Ishikawa (cell line): Measurements from ENCODE around the gene CNTNAP2.

Experiments used
- CREB1 ChIP-seq: IDR thresholded peaks from 2 replicates; pipeline ENCODE4 v1.6.1; 2012; ENCODE audit warnings: low read depth
- EP300 ChIP-seq: IDR thresholded peaks from 2 replicates; pipeline ENCODE4 v1.6.1; 2012; ENCODE audit warnings: borderline replicate concordance
- FOXM1 ChIP-seq: IDR thresholded peaks from 2 replicates; pipeline ENCODE4 v1.6.1; 2012; ENCODE audit warnings: low read depth, borderline replicate concordance
- NFIC ChIP-seq: IDR thresholded peaks from 2 replicates; pipeline ENCODE4 v1.6.1; 2012
- RAD21 ChIP-seq: IDR thresholded peaks from 2 replicates; pipeline ENCODE4 v1.6.1; 2012; ENCODE audit warnings: low read depth
- TAF1 ChIP-seq: IDR thresholded peaks from 2 replicates; pipeline ENCODE4 v1.6.1; 2012; ENCODE audit warnings: low read depth, mild to moderate bottlenecking
- TF ChIP-seq, protein P1 (sequence below): IDR thresholded peaks from 2 replicates; pipeline ENCODE4 v1.6.1; 2012

DNA sequence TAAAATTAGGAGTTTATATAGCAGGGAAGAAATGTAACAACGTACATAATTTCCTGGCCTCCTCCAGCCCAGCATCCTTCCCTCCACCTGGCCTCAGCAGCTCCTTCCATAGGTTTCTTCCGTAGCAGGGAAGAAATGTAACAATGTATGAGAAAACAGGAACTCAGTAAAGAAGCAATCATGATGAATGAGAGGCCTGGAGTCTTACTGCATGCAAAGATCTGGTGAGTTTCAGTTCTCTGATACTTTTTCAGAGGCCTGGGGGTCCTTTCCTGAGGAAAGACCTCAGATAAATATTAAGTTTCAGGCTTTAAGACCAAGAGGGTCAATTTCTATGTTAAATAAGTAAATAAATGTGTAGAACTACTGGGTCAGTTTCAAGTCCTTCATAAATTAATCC is 2318.3 kb downstream of the CNTNAP2 start:
- TF ChIP-seq FOXM1 (no peak), CREB1 (no peak), EP300 (no peak), TAF1 (no peak), NFIC (no peak), RAD21 (no peak)
- TF ChIP-seq, protein P1, sequence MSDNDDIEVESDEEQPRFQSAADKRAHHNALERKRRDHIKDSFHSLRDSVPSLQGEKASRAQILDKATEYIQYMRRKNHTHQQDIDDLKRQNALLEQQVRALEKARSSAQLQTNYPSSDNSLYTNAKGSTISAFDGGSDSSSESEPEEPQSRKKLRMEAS: no peak
